HG02642 (cell line): ENCODE measurements around the gene DNM3.

Experiments
- ATAC-seq: cut with Tn5 transposase; IDR thresholded peaks from one replicate; pipeline ENCODE4 v1.9.1; 2021; ENCODE audit warnings: mild to moderate bottlenecking; ENCODE audit not compliant: unreplicated experiment, poor library complexity

DNM3 gene

GRCh38 chr1:171816300-171816901, 24.9 kb upstream of the DNM3 start:
- no peak for ATAC-seq

GRCh38 chr1:171817511-171818265, 23.6 kb upstream of the DNM3 start:
- ATAC-seq: peak; percentile 69

GRCh38 chr1:171819946-171820345, 21.4 kb upstream of the DNM3 start:
- no peak for ATAC-seq

- ATAC-seq: no peak
These were observed 14.3 kb upstream of the DNM3 start for GRCh38 chr1:171826973-171827372.

GRCh38 chr1:171828794-171829193, 12.5 kb upstream of the DNM3 start:
- ATAC-seq: no peak

- no peak for ATAC-seq
These were observed 8.0 kb upstream of the DNM3 start for GRCh38 chr1:171833091-171833825.

- ATAC-seq: no peak
These were observed 6.5 kb upstream of the DNM3 start for GRCh38 chr1:171834821-171835220.

- no peak for ATAC-seq
These were observed 5.4 kb upstream of the DNM3 start for GRCh38 chr1:171835891-171836290.

- no peak for ATAC-seq
These were observed 848 bp downstream of the DNM3 start for GRCh38 chr1:171841931-171842761.

GRCh38 chr1:171844381-171844780, 3.1 kb downstream of the DNM3 start:
- ATAC-seq: no peak

- ATAC-seq: no peak
These were observed 4.7 kb downstream of the DNM3 start for GRCh38 chr1:171845998-171846397.

GRCh38 chr1:171849245-171849898, 8.1 kb downstream of the DNM3 start:
- ATAC-seq: no peak

GRCh38 chr1:171850651-171851350, 9.5 kb downstream of the DNM3 start:
- no peak for ATAC-seq

- ATAC-seq: no peak
These were observed 11.0 kb downstream of the DNM3 start for GRCh38 chr1:171852272-171852671.

GRCh38 chr1:171855381-171855780, 14.1 kb downstream of the DNM3 start:
- no peak for ATAC-seq

- no peak for ATAC-seq
These were observed 17.4 kb downstream of the DNM3 start for GRCh38 chr1:171858696-171859095.

- ATAC-seq: no peak
These were observed 19.4 kb downstream of the DNM3 start for GRCh38 chr1:171860696-171861095.

GRCh38 chr1:171863531-171863930, 22.2 kb downstream of the DNM3 start:
- no peak for ATAC-seq

GRCh38 chr1:171864308-171864707, 23.0 kb downstream of the DNM3 start:
- ATAC-seq: no peak
